ENCODE measurements around the gene NCKAP5. TPM values are rescaled to one million over a fixed set of nuclear protein-coding genes. Genes with fewer than 3 reads are reported as not detected.

NCKAP5 gene
- total RNA-seq = not detected

GRCh38 chr2:133568172-133568571 lies at the start of gene NCKAP5:
Gene NCKAP5 (minus strand): TSS chr2:133568463. CDS start chr2:133517526, 50,937 bp downstream.
- no peak for DNase-seq

GRCh38 chr2:133609664-133610063 lies 41.4 kb upstream of the NCKAP5 start:
- DNase-seq = no peak

- no peak for DNase-seq
Observed at GRCh38 chr2:133608291-133608690, 40.0 kb upstream of the NCKAP5 start.

- DNase-seq = no peak
Observed at GRCh38 chr2:133607679-133608078, 39.4 kb upstream of the NCKAP5 start.

- no peak for DNase-seq
Observed at GRCh38 chr2:133606616-133607015, 38.4 kb upstream of the NCKAP5 start.

GRCh38 chr2:133605766-133606137 lies 37.5 kb upstream of the NCKAP5 start:
- DNase-seq = no peak

GRCh38 chr2:133605011-133605765 lies 36.9 kb upstream of the NCKAP5 start:
- DNase-seq = no peak

GRCh38 chr2:133603109-133603508 lies 34.8 kb upstream of the NCKAP5 start:
- no peak for DNase-seq

GRCh38 chr2:133602538-133602937 lies 34.3 kb upstream of the NCKAP5 start:
- no peak for DNase-seq

GRCh38 chr2:133600266-133600928 lies 32.1 kb upstream of the NCKAP5 start:
- no peak for DNase-seq

GRCh38 chr2:133599811-133600210 lies 31.5 kb upstream of the NCKAP5 start:
- no peak for DNase-seq

- no peak for DNase-seq
Observed at GRCh38 chr2:133599211-133599803, 31.0 kb upstream of the NCKAP5 start.

- DNase-seq = no peak
Observed at GRCh38 chr2:133598769-133599168, 30.5 kb upstream of the NCKAP5 start.

GRCh38 chr2:133596701-133597393 lies 28.6 kb upstream of the NCKAP5 start:
- no peak for DNase-seq

GRCh38 chr2:133591164-133591563 lies 22.9 kb upstream of the NCKAP5 start:
- no peak for DNase-seq

- DNase-seq = no peak
Observed at GRCh38 chr2:133589456-133589855, 21.2 kb upstream of the NCKAP5 start.

GRCh38 chr2:133588144-133588543 lies 19.9 kb upstream of the NCKAP5 start:
- DNase-seq = no peak

GRCh38 chr2:133586978-133587377 lies 18.7 kb upstream of the NCKAP5 start:
- no peak for DNase-seq

- no peak for DNase-seq
Observed at GRCh38 chr2:133581010-133581760, 12.9 kb upstream of the NCKAP5 start.

GRCh38 chr2:133579274-133579673 lies 11.0 kb upstream of the NCKAP5 start:
- DNase-seq = no peak

- no peak for DNase-seq
Observed at GRCh38 chr2:133576714-133577113, 8.5 kb upstream of the NCKAP5 start.

- no peak for DNase-seq
Observed at GRCh38 chr2:133574620-133575019, 6.4 kb upstream of the NCKAP5 start.

- no peak for DNase-seq
Observed at GRCh38 chr2:133574186-133574585, 5.9 kb upstream of the NCKAP5 start.

Data from effector CD4-positive, alpha-beta T cell (primary cell).